ENCODE results near the gene WASF2. TPM values are rescaled to one million over a fixed set of nuclear protein-coding genes. Genes with fewer than 3 reads are reported as not detected.
"Not testable (repeated sequence)": the region's sequence is repeated elsewhere in the genome, so short reads cannot be mapped to it uniquely, and the experiment has no call there.

WASF2 gene
- total and polyA plus RNA-seq, 12 donors: 17.4 to 159 (median 60.9) TPM

- TF ChIP-seq, protein P1, sequence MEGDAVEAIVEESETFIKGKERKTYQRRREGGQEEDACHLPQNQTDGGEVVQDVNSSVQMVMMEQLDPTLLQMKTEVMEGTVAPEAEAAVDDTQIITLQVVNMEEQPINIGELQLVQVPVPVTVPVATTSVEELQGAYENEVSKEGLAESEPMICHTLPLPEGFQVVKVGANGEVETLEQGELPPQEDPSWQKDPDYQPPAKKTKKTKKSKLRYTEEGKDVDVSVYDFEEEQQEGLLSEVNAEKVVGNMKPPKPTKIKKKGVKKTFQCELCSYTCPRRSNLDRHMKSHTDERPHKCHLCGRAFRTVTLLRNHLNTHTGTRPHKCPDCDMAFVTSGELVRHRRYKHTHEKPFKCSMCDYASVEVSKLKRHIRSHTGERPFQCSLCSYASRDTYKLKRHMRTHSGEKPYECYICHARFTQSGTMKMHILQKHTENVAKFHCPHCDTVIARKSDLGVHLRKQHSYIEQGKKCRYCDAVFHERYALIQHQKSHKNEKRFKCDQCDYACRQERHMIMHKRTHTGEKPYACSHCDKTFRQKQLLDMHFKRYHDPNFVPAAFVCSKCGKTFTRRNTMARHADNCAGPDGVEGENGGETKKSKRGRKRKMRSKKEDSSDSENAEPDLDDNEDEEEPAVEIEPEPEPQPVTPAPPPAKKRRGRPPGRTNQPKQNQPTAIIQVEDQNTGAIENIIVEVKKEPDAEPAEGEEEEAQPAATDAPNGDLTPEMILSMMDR (IDR thresholded peaks at IDR 0.05): no peak
- no peak for TF ChIP-seq POLR2A (IDR thresholded peaks at IDR 0.05)
- Histone ChIP-seq H3K4me1 (replicated peaks in 1 of 2) (peaks cover 27 to 54% of the 10 kb centered on the region in 2 donors), H3K36me3 (replicated peaks in 1 of 2) (peaks cover 0 to 44% of the 10 kb centered on the region in 2 donors), H3K27ac (peak overlapping the region; percentile 49 to 89 (median 81)), H3K27me3 (no peaks in the 10 kb centered on the region), H3K9me3 (replicated peaks in 1 of 3) (no peaks in the 10 kb centered on the region), H3K4me3 (no peak overlapping the region)
- WGBS, 4 donors: 51 to 84% (median 72%) methylated on average over 4 of the region's 4 CpGs
- intact Hi-C loops (cut with DNase I): loop anchor here in 1 of 2 donors (10.0 kb wide), 1 partner anchor 148 kb away; no protein-coding TSS in a partner anchor
- no peak for DNase-seq
These were observed 83.6 kb downstream of the WASF2 start for GRCh38 chr1:27406362-27406680.

DNA sequence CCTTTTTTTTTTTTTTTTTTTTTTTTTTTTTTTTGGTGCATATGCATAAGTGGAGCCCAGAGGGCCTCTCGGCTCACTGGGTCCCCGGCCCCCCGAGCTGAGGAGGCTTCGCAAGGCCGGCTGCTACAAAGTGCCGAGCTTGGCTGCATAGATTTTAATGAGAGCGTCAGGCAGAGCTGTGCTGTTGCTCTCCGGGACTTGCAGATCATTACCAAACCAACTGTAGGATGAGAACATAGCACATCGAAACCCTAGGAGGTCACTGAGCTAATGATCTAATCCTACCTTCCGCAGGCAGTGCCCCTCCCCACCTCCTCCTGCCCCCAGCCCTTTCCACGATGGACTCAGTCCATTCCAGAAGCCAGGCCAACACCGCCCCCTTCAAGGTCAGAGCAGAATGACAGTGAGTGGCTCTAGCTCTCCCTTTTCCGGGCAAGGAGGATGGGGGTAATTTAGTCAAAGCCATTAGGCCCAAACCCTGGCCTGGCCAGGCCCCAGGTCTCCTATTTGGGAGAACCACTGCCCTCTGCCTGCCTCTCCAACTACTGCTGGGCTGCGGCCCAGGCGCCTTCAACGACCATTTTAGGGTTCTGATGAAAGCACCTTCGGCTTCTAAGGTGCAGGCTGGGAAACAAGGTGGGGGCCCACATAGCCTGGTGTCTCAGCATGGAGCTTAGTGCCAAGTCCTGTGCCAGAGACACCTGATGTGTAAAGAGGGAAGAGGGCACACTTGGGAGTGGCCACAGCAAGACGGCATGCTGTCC lies 84.2 kb downstream of the WASF2 start:
- H3K27me3 ChIP-seq; H3K9me3 ChIP-seq (replicated peaks in 1 of 3); H3K4me3 ChIP-seq: not testable (repeated sequence)
- Histone ChIP-seq H3K27ac (peak overlapping the region; percentile 49 to 89 (median 81)), H3K36me3 (replicated peaks in 1 of 2) (peaks cover 0 to 39% of the 10 kb centered on the region in 2 donors), H3K4me1 (replicated peaks in 1 of 2) (peaks cover 27 to 54% of the 10 kb centered on the region in 2 donors)
- WGBS, 4 donors: 50 to 57% (median 54%) methylated on average over 3 to 17 of the region's 18 CpGs
- intact Hi-C loops (cut with DNase I): loop anchor here (2.0 to 10.0 kb wide), 2 partner anchors 149 to 197 kb away; no protein-coding TSS in a partner anchor
- DNase-seq: peak in 4 of 7 donors; percentile 49 to 67 (median 62)
- TF ChIP-seq, protein P1 (IDR thresholded peaks at IDR 0.05): peak in 5 of 6 experiments; percentile 16 to 44 (median 18)

DNA sequence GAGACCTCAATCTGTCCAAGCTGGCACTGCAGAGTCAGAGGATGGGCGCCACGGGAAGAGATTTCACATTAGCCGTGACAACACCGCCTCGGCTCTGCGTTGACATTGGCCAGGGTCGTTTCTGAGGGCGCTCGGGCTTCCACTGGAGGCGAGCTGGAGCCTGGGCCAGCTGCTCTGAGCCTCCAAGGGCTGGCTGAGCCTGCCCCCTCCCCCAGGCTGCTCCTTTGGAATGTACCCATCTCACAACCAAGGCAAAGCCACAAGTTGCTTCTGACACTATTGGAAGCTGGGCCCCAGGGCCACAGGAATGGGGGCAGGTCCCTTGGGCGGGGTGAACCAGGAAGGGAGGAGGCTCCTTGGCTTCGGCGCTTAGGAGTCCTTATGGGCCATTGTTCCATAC lies 84.9 kb downstream of the WASF2 start:
- DNase-seq: peak in 3 of 7 donors; percentile 56 to 75 (median 68)
- 48 to 65% (median 63%) methylated on average over 6 to 13 of the region's 13 CpGs; no CpG with 5 or more reads in 1 of the 4 donors for WGBS, 4 donors
- peaks cover 0 to 32% of the 10 kb centered on the region in 2 donors for H3K36me3 ChIP-seq (replicated peaks in 1 of 2)
- no peak overlapping the region for H3K4me3 ChIP-seq
- H3K27ac ChIP-seq: peak overlapping the region; percentile 12 to 88 (median 81)
- H3K27me3 ChIP-seq: no peaks in the 10 kb centered on the region
- no peaks in the 10 kb centered on the region for H3K9me3 ChIP-seq (replicated peaks in 1 of 3)
- H3K4me1 ChIP-seq (replicated peaks in 1 of 2): peaks cover 27 to 59% of the 10 kb centered on the region in 2 donors
- no peak for TF ChIP-seq POLR2A (IDR thresholded peaks at IDR 0.05)
- TF ChIP-seq, protein P1 (IDR thresholded peaks at IDR 0.05): no peak
- intact Hi-C loops (cut with DNase I): loop anchor here (2.0 to 10.0 kb wide), 2 partner anchors 150 to 198 kb away; no protein-coding TSS in a partner anchor

DNA sequence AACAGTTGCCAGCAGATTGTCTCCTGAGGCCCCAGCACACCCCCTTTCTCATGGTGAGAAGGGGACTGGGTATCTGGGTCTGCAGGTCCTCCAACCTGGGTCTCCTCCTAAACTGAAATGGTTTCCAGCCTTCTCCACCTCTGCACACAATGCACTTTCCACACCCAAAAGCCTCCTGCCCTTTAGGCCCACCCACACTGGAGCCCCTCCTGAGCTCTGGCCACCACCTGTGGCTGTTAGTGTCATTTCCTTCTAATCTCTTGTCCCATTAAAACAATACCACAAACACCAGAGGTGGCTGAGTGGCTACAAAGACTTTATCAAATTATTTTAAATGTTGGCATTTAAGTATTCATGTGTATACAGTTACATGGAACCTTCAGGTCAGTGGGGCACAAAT lies 86.0 kb downstream of the WASF2 start:
- no peak for TF ChIP-seq POLR2A (IDR thresholded peaks at IDR 0.05)
- Histone ChIP-seq H3K27me3 (no peaks in the 10 kb centered on the region), H3K27ac (peak overlapping the region in 4 of 5 donors; percentile 65 to 88 (median 83)), H3K36me3 (replicated peaks in 1 of 2) (peaks cover 0 to 23% of the 10 kb centered on the region in 2 donors), H3K4me1 (replicated peaks in 1 of 2) (peaks cover 27 to 59% of the 10 kb centered on the region in 2 donors), H3K9me3 (replicated peaks in 1 of 3) (no peaks in the 10 kb centered on the region), H3K4me3 (no peak overlapping the region)
- intact Hi-C loops (cut with DNase I): loop anchor here (2.0 to 10.0 kb wide), 2 partner anchors 151 to 199 kb away; no protein-coding TSS in a partner anchor
- no peak for DNase-seq
